IMR-90 (cell line): ENCODE measurements around the gene SIK3. TPM values are rescaled to one million over a fixed set of nuclear protein-coding genes. Genes with fewer than 3 reads are reported as not detected.
"Not testable (repeated sequence)": the region's sequence is repeated elsewhere in the genome, so short reads cannot be mapped to it uniquely, and the experiment has no call there.

Source experiments
- ATAC-seq: fragments of 200-7000 bp; cut with Tn5 transposase; 2 replicates; pipeline ENCODE4 v1.9.1; 2020; ENCODE audit warnings: low read depth, mild to moderate bottlenecking, moderate library complexity
- BruUV-seq: library from RNA; stranded (reverse); fragments of 400-500 nt; replicated peaks from 2 replicates; lab custom pipeline; 2021; lab: Mats Ljungman, UMichigan
- CTCF ChIA-PET: fragments of 300-600 bp; formaldehyde crosslinking; extraction: SDS; loops from one replicate; lab custom pipeline; 2021; ENCODE audit warnings: antibody characterized with exemption; lab: Yijun Ruan, JAX
- POLR2A ChIA-PET: fragments of 300-600 bp; sonication (Branson Sonifier 250); formaldehyde crosslinking; loops from one replicate; lab custom pipeline; 2022; ENCODE audit warnings: antibody characterized with exemption; ENCODE audit not compliant: unreplicated experiment; lab: Charles Lee
- DNase-seq: peaks from one replicate; pipeline ENCODE4 v3.0.0; 2013
- H2AFZ ChIP-seq: replicated peaks from 2 replicates; pipeline ENCODE3; 2013; ENCODE audit warnings: low read length, mild to moderate bottlenecking; ENCODE audit not compliant: poor library complexity
- H2AK5ac ChIP-seq: 2 replicates; pipeline ENCODE4 v1.6.1; 2013; ENCODE audit warnings: low read depth, low read length, inconsistent platforms
- H2AK9ac ChIP-seq: replicated peaks from 2 replicates; pipeline ENCODE3; 2013; ENCODE audit warnings: mild to moderate bottlenecking, low read depth, low read length, moderate library complexity; ENCODE audit not compliant: poor library complexity
- H2BK120ac ChIP-seq: 2 replicates; pipeline ENCODE4 v1.6.1; 2013; ENCODE audit warnings: low read depth, low read length, inconsistent platforms
- H2BK15ac ChIP-seq: 3 replicates; pipeline ENCODE4 v1.6.1; 2013; ENCODE audit warnings: low read depth, low read length, inconsistent platforms
- H2BK20ac ChIP-seq: 2 replicates; pipeline ENCODE4 v1.6.1; 2013; ENCODE audit warnings: low read depth, mild to moderate bottlenecking, inconsistent platforms, low read length, moderate library complexity
- H2BK5ac ChIP-seq: 2 replicates; pipeline ENCODE4 v1.6.1; 2013; ENCODE audit warnings: mild to moderate bottlenecking, low read depth, low read length, inconsistent platforms; ENCODE audit not compliant: poor library complexity, severe bottlenecking
- H3K14ac ChIP-seq: replicated peaks from 2 replicates; pipeline ENCODE4 v1.6.1; 2013; ENCODE audit warnings: low read depth, low read length, inconsistent platforms
- H3K18ac ChIP-seq: 2 replicates; pipeline ENCODE4 v1.6.1; 2013; ENCODE audit warnings: low read depth, low read length, control low read depth
- H3K23ac ChIP-seq: 2 replicates; pipeline ENCODE4 v1.6.1; 2013; ENCODE audit warnings: low read depth, low read length, inconsistent platforms
- H3K27ac ChIP-seq: 2 replicates; pipeline ENCODE4 v1.5.1; 2013; ENCODE audit warnings: mild to moderate bottlenecking, control low read depth, low read length; ENCODE audit not compliant: insufficient read depth
- H3K27me3 ChIP-seq: 2 replicates; pipeline ENCODE4 v1.6.1; 2013; ENCODE audit warnings: low read length; ENCODE audit not compliant: control insufficient read depth, insufficient read depth
- H3K36me3 ChIP-seq: 2 replicates; pipeline ENCODE4 v1.6.1; 2013; ENCODE audit warnings: low read length, mixed read lengths; ENCODE audit not compliant: control insufficient read depth, insufficient read depth
- H3K4ac ChIP-seq: 2 replicates; pipeline ENCODE4 v1.6.1; 2013; ENCODE audit warnings: low read depth, low read length, inconsistent platforms
- H3K4me1 ChIP-seq: 2 replicates; pipeline ENCODE4 v1.6.1; 2013; ENCODE audit warnings: low read length, mixed read lengths; ENCODE audit not compliant: control insufficient read depth, insufficient read depth
- H3K4me2 ChIP-seq: 2 replicates; pipeline ENCODE4 v1.6.1; 2013; ENCODE audit warnings: low read depth, mild to moderate bottlenecking, control low read depth, low read length, moderate library complexity
- H3K4me3 ChIP-seq: 2 replicates; pipeline ENCODE4 v1.5.1; 2013; ENCODE audit warnings: low read depth, mild to moderate bottlenecking, control low read depth, low read length, moderate library complexity; ENCODE audit not compliant: insufficient read depth
- H3K56ac ChIP-seq: 2 replicates; pipeline ENCODE4 v1.6.1; 2013; ENCODE audit warnings: low read length, inconsistent platforms; ENCODE audit not compliant: insufficient read depth; ENCODE audit errors: extremely low read depth
- H3K79me1 ChIP-seq, 2 experiments: 2 replicates each; pipeline ENCODE4 v1.6.1; 2013; ENCODE audit warnings: low read length in 2 of 2, inconsistent platforms in 1 of 2, low read depth in 1 of 2
- H3K9ac ChIP-seq: 2 replicates; pipeline ENCODE4 v1.6.1; 2013; ENCODE audit warnings: low read depth, low read length, control low read depth
- H3K9me1 ChIP-seq: 2 replicates; pipeline ENCODE4 v1.6.1; 2013; ENCODE audit warnings: low read length, inconsistent platforms; ENCODE audit not compliant: insufficient read depth
- H3K9me3 ChIP-seq: 2 replicates; pipeline ENCODE4 v1.6.1; 2013; ENCODE audit warnings: low read length; ENCODE audit not compliant: control insufficient read depth, insufficient read depth
- H4K20me1 ChIP-seq: 2 replicates; pipeline ENCODE4 v1.6.1; 2013; ENCODE audit warnings: low read length, inconsistent platforms; ENCODE audit not compliant: insufficient read depth
- H4K5ac ChIP-seq: 2 replicates; pipeline ENCODE4 v1.6.1; 2013; ENCODE audit warnings: mild to moderate bottlenecking, low read depth, low read length, control low read depth
- H4K8ac ChIP-seq, 2 experiments: 2 replicates each; pipeline ENCODE4 v1.6.1; 2013; ENCODE audit warnings: low read depth in 2 of 2, low read length in 2 of 2, control low read depth in 1 of 2, inconsistent platforms in 1 of 2
- H4K91ac ChIP-seq: 2 replicates; pipeline ENCODE4 v1.6.1; 2013; ENCODE audit warnings: low read depth, low read length, inconsistent platforms; ENCODE audit not compliant: insufficient read depth
- BHLHE40 ChIP-seq: fragments of 150-350 bp; IDR thresholded peaks from 2 replicates; pipeline ENCODE4 v1.6.1; 2016; ENCODE audit warnings: mild to moderate bottlenecking, low read depth, low read length
- WGBS, 2 experiments: methylation state at CpG; one replicate each; pipeline versions ENCODE4 v1.1.5 to v1.1.7; 2013; ENCODE audit warnings: missing lambda C conversion rate in 2 of 2; ENCODE audit not compliant: insufficient read length in 1 of 2; ENCODE audit errors: extremely low coverage in 2 of 2; 5-methylcytosine and 5-hydroxymethylcytosine counted together
- dilution Hi-C: fragments of 300-500 bp; cut with HindIII; formaldehyde crosslinking; loops from one replicate; pipeline ENCODE4 v1.14.3; 2018; ENCODE audit warnings: low sequenced_read_pairs; ENCODE audit not compliant: unreplicated experiment
- in situ Hi-C: fragments of 300-500 bp; cut with MboI; formaldehyde crosslinking; loops from 3 replicates; pipeline ENCODE4 v1.14.3; 2019; ENCODE audit warnings: low sequenced_read_pairs, inconsistent platforms, mixed read lengths
- intact Hi-C: fragments of 100-400 bp; cut with micrococcal nuclease; formaldehyde crosslinking; loops from 2 replicates; pipeline ENCODE4 v1.10.0; 2022
- polyA plus RNA-seq, 3 experiments: library from polyadenylated mRNA; depleted of rRNA; stranded (reverse); fragments of >200 nt; gene quantifications; 2 replicates each; pipeline ENCODE4 v1.2.3, GENCODE V29; 2012; ENCODE audit warnings: low replicate concordance in 1 of 3
- total RNA-seq: library from RNA; depleted of rRNA; stranded (reverse); fragments of >200 nt; gene quantifications from 2 replicates; pipeline ENCODE4 v1.2.3, GENCODE V29; 2012

Gene SIK3
- total and polyA plus RNA-seq, 2 of the 4 experiments (the other 2 are of a cell fraction), result 8.2 to 9.1 TPM

DNA sequence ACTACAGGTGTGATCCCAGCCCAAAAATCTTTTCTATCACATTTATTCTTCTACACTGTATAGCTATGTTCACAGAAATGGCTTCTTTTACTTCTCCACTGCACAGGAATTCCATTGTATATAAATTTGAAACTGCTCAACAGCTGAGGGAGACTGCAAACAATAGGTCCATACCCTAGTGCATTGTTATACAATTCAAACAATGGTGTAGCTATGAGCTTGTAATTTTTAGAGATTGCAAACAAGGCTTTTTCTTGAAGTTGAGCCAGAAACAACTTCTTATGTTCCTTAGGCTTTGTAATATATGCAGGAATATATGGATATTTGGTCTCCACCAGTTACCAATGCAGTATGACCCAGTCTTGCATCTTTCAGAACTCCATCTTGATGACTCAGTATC, 19.5 kb upstream of the SIK3 start:
- BruUV-seq, result no TSS peak

DNA sequence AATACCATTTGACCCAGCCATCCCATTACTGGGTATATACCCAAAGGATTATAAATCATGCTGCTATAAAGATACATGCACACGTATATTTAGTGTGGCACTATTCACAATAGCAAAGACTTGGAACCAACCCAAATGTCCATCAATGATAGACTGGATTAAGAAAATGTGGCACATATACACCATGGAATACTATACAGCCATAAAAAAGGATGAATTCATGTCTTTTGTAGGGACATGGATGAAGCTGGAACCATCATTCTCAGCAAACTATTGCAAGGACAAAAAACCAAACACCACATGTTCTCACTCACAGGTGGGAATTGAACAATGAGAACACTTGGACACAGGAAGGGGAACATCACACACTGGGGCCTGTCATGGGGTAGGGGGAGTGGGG, 14.7 kb upstream of the SIK3 start:
- H3K4me1 ChIP-seq, intact Hi-C loops, H2AK9ac ChIP-seq, CTCF ChIA-PET, H3K4me2 ChIP-seq, H2AK5ac ChIP-seq, H2BK15ac ChIP-seq, H3K27me3 ChIP-seq, DNase-seq, H3K18ac ChIP-seq, BruUV-seq, H2BK5ac ChIP-seq, H4K91ac ChIP-seq, H3K14ac ChIP-seq, H4K5ac ChIP-seq, H2BK120ac ChIP-seq, POLR2A ChIA-PET, H3K4ac ChIP-seq, H3K9ac ChIP-seq, H4K20me1 ChIP-seq, H3K79me1 ChIP-seq, H4K8ac ChIP-seq, ATAC-seq, H3K27ac ChIP-seq, H3K56ac ChIP-seq, H3K4me3 ChIP-seq, H3K9me1 ChIP-seq, H3K36me3 ChIP-seq, H2BK20ac ChIP-seq, H3K9me3 ChIP-seq, H3K23ac ChIP-seq, H2AFZ ChIP-seq, dilution Hi-C loops, in situ Hi-C loops: not testable (repeated sequence)
- WGBS, 2 experiments, result no CpG with 5 or more reads among the region's 1 CpG

More for the DNA sequence above, 19.5 kb upstream of the SIK3 start:
- H3K9me1 ChIP-seq, result no peaks in the 10 kb centered on the region
- no peak overlapping the region for H2BK15ac ChIP-seq
- H3K79me1 ChIP-seq, result no peaks in the 10 kb centered on the region
- DNase-seq, result no peak
- H2BK20ac ChIP-seq, result no peak overlapping the region
- H4K20me1 ChIP-seq, result no peaks in the 10 kb centered on the region
- H2AFZ ChIP-seq, result no peak overlapping the region
- no peak overlapping the region for H3K18ac ChIP-seq
- no peaks in the 10 kb centered on the region for H3K9me3 ChIP-seq
- H2BK120ac ChIP-seq, result no peak overlapping the region
- H3K14ac ChIP-seq, result no peak overlapping the region
- no peak overlapping the region for H2BK5ac ChIP-seq
- no peak overlapping the region for H4K8ac ChIP-seq
- H3K4me1 ChIP-seq, result peaks cover 2% of the 10 kb centered on the region; the same call in 1 of the 2 replicates
- no peak overlapping the region for H4K5ac ChIP-seq
- H3K9ac ChIP-seq, result no peak overlapping the region
- H2AK5ac ChIP-seq, result no peak overlapping the region
- H4K91ac ChIP-seq, result no peak overlapping the region
- H3K27me3 ChIP-seq, result no peaks in the 10 kb centered on the region; the same call in 1 of the 2 replicates
- intact Hi-C loops, result no loop called here
- H3K36me3 ChIP-seq, result no peaks in the 10 kb centered on the region
- H3K27ac ChIP-seq, result no peak overlapping the region
- in situ Hi-C loops, result no loop called here
- no peak overlapping the region for H3K56ac ChIP-seq
- CTCF ChIA-PET, result no interaction called here
- no peak overlapping the region for H3K4ac ChIP-seq
- no peak overlapping the region for H2AK9ac ChIP-seq
- no peak for ATAC-seq
- dilution Hi-C loops, result no loop called here
- TF ChIP-seq BHLHE40, result no peak
- no peak overlapping the region for H3K4me2 ChIP-seq
- H3K4me3 ChIP-seq, result no peak overlapping the region
- no peak overlapping the region for H3K23ac ChIP-seq
- POLR2A ChIA-PET, result no interaction called here
